Measurements from ENCODE around the gene ZBTB40. TPM values are rescaled to one million over a fixed set of nuclear protein-coding genes. Genes with fewer than 3 reads are reported as not detected.

The ZBTB40 gene
- total RNA-seq, 2 experiments from 2014 or later, result 14.0 to 14.3 TPM

- no peak overlapping the region for H3K27ac Mint-ChIP-seq
- intact Hi-C loops (cut with micrococcal nuclease), result no loop called here
- H3K4me3 Mint-ChIP-seq, result no peak overlapping the region
- ChIA-PET POLR2A (no interaction called here), CTCF (no interaction called here)
- no peak for TF ChIP-seq CTCF (IDR thresholded peaks at IDR 0.05)
- H3K4me1 Mint-ChIP-seq (ENCODE audit: low read depth), result peaks cover 22% of the 10 kb centered on the region
- no peaks in the 10 kb centered on the region for H3K36me3 Mint-ChIP-seq (ENCODE audit: low read depth)
- ATAC-seq, result no peak
- no peak for DNase-seq
- no peaks in the 10 kb centered on the region for H3K27me3 Mint-ChIP-seq
- H3K9me3 Mint-ChIP-seq, result no peaks in the 10 kb centered on the region
Measured at GRCh38 chr1:22449636-22450035, 2.0 kb upstream of the ZBTB40 start.

GRCh38 chr1:22450351-22451021 lies 1.2 kb upstream of the ZBTB40 start:
- TF ChIP-seq CTCF (IDR thresholded peaks at IDR 0.05), result no peak
- no peaks in the 10 kb centered on the region for H3K9me3 Mint-ChIP-seq
- intact Hi-C loops (cut with micrococcal nuclease), result no loop called here
- ChIA-PET CTCF (interaction anchor here (1.1 kb wide), 1 partner anchor 30 kb away, joined by 4 read pairs; no protein-coding TSS in a partner anchor), POLR2A (interaction anchor here (0.5 kb wide), 1 partner anchor 10 kb away, joined by 3 read pairs; no protein-coding TSS in a partner anchor)
- H3K27ac Mint-ChIP-seq, result peak overlapping the region; percentile 62
- no peaks in the 10 kb centered on the region for H3K27me3 Mint-ChIP-seq
- H3K36me3 Mint-ChIP-seq (ENCODE audit: low read depth), result no peaks in the 10 kb centered on the region
- DNase-seq, result no peak
- ATAC-seq, result no peak
- H3K4me1 Mint-ChIP-seq (ENCODE audit: low read depth), result peaks cover 23% of the 10 kb centered on the region
- H3K4me3 Mint-ChIP-seq, result peak overlapping the region; percentile 81

- Mint-ChIP-seq H3K4me3 (peak overlapping the region; percentile 81), H3K27ac (peak overlapping the region; percentile 87), H3K4me1 (ENCODE audit: low read depth) (peaks cover 23% of the 10 kb centered on the region), H3K27me3 (no peaks in the 10 kb centered on the region), H3K9me3 (no peaks in the 10 kb centered on the region), H3K36me3 (ENCODE audit: low read depth) (no peaks in the 10 kb centered on the region)
- ATAC-seq (peak; percentile 12), DNase-seq (peak; percentile 21)
- CTCF ChIA-PET, result interaction anchor here (0.6 kb wide), 1 partner anchor 253 kb away, joined by 3 read pairs; no protein-coding TSS in a partner anchor
- POLR2A ChIA-PET, result interaction anchor here (0.6 to 2.1 kb wide), 3 partner anchors 9 to 1075 kb away, joined by 3 to 6 read pairs (median 3); no protein-coding TSS in a partner anchor
- intact Hi-C loops (cut with micrococcal nuclease), result no loop called here
- no peak for TF ChIP-seq CTCF (IDR thresholded peaks at IDR 0.05)
Measured at GRCh38 chr1:22452481-22452957, 868 bp downstream of the ZBTB40 start.

GRCh38 chr1:22453181-22453580 lies 1.5 kb downstream of the ZBTB40 start:
- POLR2A ChIA-PET, result interaction anchor here (0.6 to 2.1 kb wide), 3 partner anchors 9 to 1075 kb away, joined by 3 to 6 read pairs (median 3); no protein-coding TSS in a partner anchor
- TF ChIP-seq CTCF (IDR thresholded peaks at IDR 0.05), result no peak
- Mint-ChIP-seq H3K4me3 (peak overlapping the region; percentile 81), H3K9me3 (no peaks in the 10 kb centered on the region), H3K36me3 (ENCODE audit: low read depth) (no peaks in the 10 kb centered on the region), H3K27ac (no peak overlapping the region), H3K4me1 (ENCODE audit: low read depth) (peaks cover 27% of the 10 kb centered on the region), H3K27me3 (no peaks in the 10 kb centered on the region)
- ATAC-seq (no peak), DNase-seq (no peak)
- CTCF ChIA-PET, result interaction anchor here (0.6 kb wide), 1 partner anchor 252 kb away, joined by 3 read pairs; no protein-coding TSS in a partner anchor
- intact Hi-C loops (cut with micrococcal nuclease), result no loop called here

- peaks cover 30% of the 10 kb centered on the region for H3K4me1 Mint-ChIP-seq (ENCODE audit: low read depth)
Measured at GRCh38 chr1:22454476-22455056, 2.9 kb downstream of the ZBTB40 start.

More at GRCh38 chr1:22454476-22455056, 2.9 kb downstream of the ZBTB40 start:
- intact Hi-C loops (cut with micrococcal nuclease), result no loop called here
- Mint-ChIP-seq H3K9me3 (no peaks in the 10 kb centered on the region), H3K4me3 (no peak overlapping the region), H3K27me3 (no peaks in the 10 kb centered on the region), H3K36me3 (ENCODE audit: low read depth) (no peaks in the 10 kb centered on the region), H3K27ac (no peak overlapping the region)
- DNase-seq, result no peak
- CTCF ChIA-PET, result interaction anchor here (1.1 kb wide), 1 partner anchor 35 kb away, joined by 3 read pairs; no protein-coding TSS in a partner anchor
- POLR2A ChIA-PET, result no interaction called here
- ATAC-seq, result no peak
- TF ChIP-seq CTCF (IDR thresholded peaks at IDR 0.05), result no peak
